Ishikawa (cell line): ENCODE data around the gene CNEP1R1.

Source experiments
- CEBPB ChIP-seq: IDR thresholded peaks from 2 replicates; pipeline ENCODE4 v1.6.1; 2012
- CREB1 ChIP-seq: IDR thresholded peaks from 2 replicates; pipeline ENCODE4 v1.6.1; 2012; ENCODE audit warnings: low read depth
- EGR1 ChIP-seq: IDR thresholded peaks from 2 replicates; pipeline ENCODE4 v1.6.1; 2012
- EP300 ChIP-seq: IDR thresholded peaks from 2 replicates; pipeline ENCODE4 v1.6.1; 2012; ENCODE audit warnings: borderline replicate concordance
- FOXM1 ChIP-seq: IDR thresholded peaks from 2 replicates; pipeline ENCODE4 v1.6.1; 2012; ENCODE audit warnings: low read depth, borderline replicate concordance
- MAX ChIP-seq: IDR thresholded peaks from 2 replicates; pipeline ENCODE4 v1.6.1; 2012
- NFIC ChIP-seq: IDR thresholded peaks from 2 replicates; pipeline ENCODE4 v1.6.1; 2012
- RAD21 ChIP-seq: IDR thresholded peaks from 2 replicates; pipeline ENCODE4 v1.6.1; 2012; ENCODE audit warnings: low read depth
- REST ChIP-seq: IDR thresholded peaks from 2 replicates; pipeline ENCODE4 v1.6.1; 2012; ENCODE audit warnings: low read depth, mild to moderate bottlenecking
- TAF1 ChIP-seq: IDR thresholded peaks from 2 replicates; pipeline ENCODE4 v1.6.1; 2012; ENCODE audit warnings: low read depth, mild to moderate bottlenecking
- TCF12 ChIP-seq: IDR thresholded peaks from 2 replicates; pipeline ENCODE4 v1.6.1; 2012; ENCODE audit warnings: low read depth
- TEAD4 ChIP-seq: IDR thresholded peaks from 2 replicates; pipeline ENCODE4 v1.6.1; 2012
- USF1 ChIP-seq: IDR thresholded peaks from 2 replicates; pipeline ENCODE4 v1.6.1; 2012
- YY1 ChIP-seq: IDR thresholded peaks from 2 replicates; pipeline ENCODE4 v1.6.1; 2012; ENCODE audit warnings: low read depth
- ZBTB7A ChIP-seq: IDR thresholded peaks from 2 replicates; pipeline ENCODE4 v1.6.1; 2012; ENCODE audit warnings: low read depth

Gene CNEP1R1

GRCh38 chr16:50061326-50061725 lies 36.3 kb downstream of the CNEP1R1 start:
- TF ChIP-seq USF1 (no peak), REST (no peak), FOXM1 (no peak), EP300 (no peak), TAF1 (no peak), TCF12 (no peak), MAX (no peak), CREB1 (no peak), TEAD4 (no peak), EGR1 (no peak), NFIC (no peak), ZBTB7A (no peak), RAD21 (no peak), YY1 (no peak), CEBPB (no peak)

- no peak for TF ChIP-seq EGR1
- TF ChIP-seq NFIC: no peak
- no peak for TF ChIP-seq MAX
- no peak for TF ChIP-seq CEBPB
- TF ChIP-seq TCF12: no peak
- no peak for TF ChIP-seq REST
- TF ChIP-seq TEAD4: no peak
- TF ChIP-seq TAF1: no peak
Measured at GRCh38 chr16:50065241-50065623, 40.2 kb downstream of the CNEP1R1 start.

- TF ChIP-seq CREB1 (no peak), USF1 (0 out of 2 replicates have a peak, but pooled peaks have one; percentile 7), TEAD4 (no peak), MAX (peak; percentile 97), FOXM1 (no peak), EGR1 (no peak), CEBPB (no peak), ZBTB7A (no peak; the same call in 1 of the 2 replicates), REST (no peak), EP300 (no peak), RAD21 (no peak)
Measured at GRCh38 chr16:50065624-50066481, 40.8 kb downstream of the CNEP1R1 start, which contains the start of gene HEATR3. Gene HEATR3, plus strand, starts transcription at chr16:50065970. Its CDS starts 162 bp downstream, at chr16:50066132.

- no peak for TF ChIP-seq YY1
- peak; percentile 8; the same call in 1 of the 2 replicates for TF ChIP-seq ZBTB7A
- TF ChIP-seq USF1: no peak
Measured at GRCh38 chr16:50066482-50067289, 41.7 kb downstream of the CNEP1R1 start.
